Heart left ventricle (tissue), 16 donors: ENCODE results near the gene RACGAP1. TPM values are rescaled to one million over a fixed set of nuclear protein-coding genes. Genes with fewer than 3 reads are reported as not detected.
"Not testable (repeated sequence)": the region's sequence is repeated elsewhere in the genome, so short reads cannot be mapped to it uniquely, and the experiment has no call there.

Experiments used
- ATAC-seq, 4 donors: fragments of 200-7000 bp; cut with Tn5 transposase; one replicate each; pipeline ENCODE4 v1.9.1; 2020 to 2022; ENCODE audit warnings: moderate library complexity in 4 of 4, mild to moderate bottlenecking in 3 of 4, moderate number of reproducible peaks in 1 of 4
- DNase-seq, 5 donors: peaks; one replicate each; pipeline ENCODE4 v3.0.0-alpha.2; 2020
- H3K27ac ChIP-seq, 12 donors: fragments of 200-600 bp; sonication (generic) in 4 of 12; one replicate each; pipeline versions ENCODE4 v1.5.0 to v1.8.0; 2016 to 2022; ENCODE audit warnings: mild to moderate bottlenecking in 2 of 12
- H3K27me3 ChIP-seq, 9 donors: fragments of 200-600 bp; sonication (generic) in 2 of 9; one replicate each; pipeline versions ENCODE4 v1.5.1 to v1.8.0; 2016 to 2022; ENCODE audit warnings: mild to moderate bottlenecking in 3 of 9
- H3K36me3 ChIP-seq, 9 donors: fragments of 200-600 bp; sonication (generic) in 2 of 9; one replicate each; pipeline versions ENCODE4 v1.5.0 to v1.8.0; 2018 to 2022; ENCODE audit warnings: mild to moderate bottlenecking in 2 of 9
- H3K4me1 ChIP-seq, 12 donors: fragments of 200-600 bp; sonication (generic) in 4 of 12; one replicate each; pipeline versions ENCODE4 v1.5.0 to v1.8.0; 2016 to 2022; ENCODE audit warnings: mild to moderate bottlenecking in 3 of 12
- H3K4me3 ChIP-seq, 12 donors: fragments of 200-600 bp; sonication (generic) in 4 of 12; one replicate each; pipeline versions ENCODE4 v1.5.0 to v1.8.0; 2017 to 2022; ENCODE audit warnings: mild to moderate bottlenecking in 9 of 12, moderate library complexity in 4 of 12
- H3K9me3 ChIP-seq, 12 donors: fragments of 200-600 bp; sonication (generic) in 4 of 12; one replicate each; pipeline versions ENCODE4 v1.5.0 to v1.8.0; 2016 to 2022; ENCODE audit warnings: mild to moderate bottlenecking in 1 of 12
- POLR2A ChIP-seq, 2 donors: fragments of 450-650 bp; IDR thresholded peaks; one replicate each; pipeline ENCODE4 v1.6.1; 2017; ENCODE audit warnings: antibody characterized with exemption in 2 of 2, mild to moderate bottlenecking in 2 of 2, moderate library complexity in 2 of 2
- WGBS, 4 donors: extraction: QIAGEN DNeasy Blood & Tissue Kit in 2 of 4; methylation state at CpG; one replicate each; pipeline versions ENCODE4 v1.1.5 to v1.1.7; 2013 to 2018; 5-methylcytosine and 5-hydroxymethylcytosine counted together
- intact Hi-C, 10 donors: fragments of 100-400 bp; cut with DNase I; formaldehyde crosslinking; loops; one replicate each; pipeline versions ENCODE4 v1.11.1 to v1.14.2; 2022
- polyA plus RNA-seq, 2 donors: library from polyadenylated mRNA; stranded (reverse); fragments of 200-250 nt; gene quantifications; one replicate each; pipeline ENCODE4 v1.2.3, GENCODE V29; 2013
- total RNA-seq, 9 donors: library from RNA; depleted of rRNA in 2 of 9; stranded (reverse); fragments of >200 nt in 2 of 9; fragmentation: NEBNext Ultra II Directional in 3 of 9; extraction: Animal tissue kit (Norgen Biotek cat#: 25700) in 3 of 9; gene quantifications; one replicate each; pipeline versions ENCODE4 v1.1.0 to v1.2.4, GENCODE V29; 2016 to 2023
- TF ChIP-seq, protein P1 (sequence below), 12 donors: fragments of 200-600 bp; sonication (generic) in 4 of 12; IDR thresholded peaks; one replicate each; pipeline versions ENCODE4 v1.5.0 to v1.8.0; 2018 to 2022; ENCODE audit warnings: antibody characterized with exemption in 12 of 12, mild to moderate bottlenecking in 5 of 12
- donor health status: ischemic (EF 13 %, LVEDD 7.1; RV severe dilation, severe dysfunction).
- donor health status: healthy with polysubstance abuse.
- donor health status: DM: no; HTN: yes; CAD: no.
- donor health status: DM: no; HTN: no; CAD: no.
- donor health status: ischemic (EF 25% LVEDD 6.9; RV normal size, moderate dysfunction).
- donor health status: ischemic (EF 25% LVEDD 5.7; RV mildly dilated, moderate dysfunction).
- donor health status: healthy.
- donor health status: DM: yes; HTN: yes; CAD: no.
- donor health status: ischemic (EF 35%, LVEDD 5.7; RV mildly dilated, moderate dysfunction).
- donor health status: nonischemic (EF 11% LVEDD 7.7; RV severe dilation, severe dysfunction).
- donor health status: DM: yes; HTN: yes; CAD: no.
- donor health status: PGD.
- donor health status: ischemic (EF 29% LVEDD 5.4; RV normal size, mild dysfunction).
- donor health status: nonischemic (EF 23%, LVEDD 6.1; RV moderate dilation, normal function).

Gene RACGAP1
- total and polyA plus RNA-seq, 11 donors, result 0.91 to 17.8 (median 5.2) TPM

DNA sequence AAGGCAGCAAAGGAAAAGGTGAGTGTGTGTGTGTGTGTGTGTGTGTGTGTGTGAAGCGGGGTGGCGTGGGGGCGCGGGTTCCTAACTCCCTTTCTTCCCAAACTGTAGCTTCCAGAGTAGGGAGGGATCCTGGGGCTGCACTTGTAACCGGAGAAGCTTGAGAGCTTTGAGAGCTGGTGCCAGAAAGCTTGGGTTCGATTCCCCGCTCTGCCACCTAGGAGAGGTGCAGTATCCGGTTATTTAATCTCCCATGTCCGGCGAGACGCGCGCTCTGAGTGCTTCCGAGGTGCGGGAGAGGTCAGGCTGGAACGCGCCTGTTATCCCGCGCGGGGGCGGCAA, 7.2 kb upstream of the RACGAP1 start:
- H3K4me1 ChIP-seq, result peaks cover 0 to 8% (median 0%) of the 10 kb centered on the region in 12 donors
- DNase-seq (no peak), ATAC-seq (no peak)
- peak overlapping the region in 10 of 12 donors; percentile 16 to 59 (median 38) for H3K4me3 ChIP-seq
- peaks cover 0 to 24% (median 7%) of the 10 kb centered on the region in 9 donors for H3K27me3 ChIP-seq
- TF ChIP-seq, protein P1, sequence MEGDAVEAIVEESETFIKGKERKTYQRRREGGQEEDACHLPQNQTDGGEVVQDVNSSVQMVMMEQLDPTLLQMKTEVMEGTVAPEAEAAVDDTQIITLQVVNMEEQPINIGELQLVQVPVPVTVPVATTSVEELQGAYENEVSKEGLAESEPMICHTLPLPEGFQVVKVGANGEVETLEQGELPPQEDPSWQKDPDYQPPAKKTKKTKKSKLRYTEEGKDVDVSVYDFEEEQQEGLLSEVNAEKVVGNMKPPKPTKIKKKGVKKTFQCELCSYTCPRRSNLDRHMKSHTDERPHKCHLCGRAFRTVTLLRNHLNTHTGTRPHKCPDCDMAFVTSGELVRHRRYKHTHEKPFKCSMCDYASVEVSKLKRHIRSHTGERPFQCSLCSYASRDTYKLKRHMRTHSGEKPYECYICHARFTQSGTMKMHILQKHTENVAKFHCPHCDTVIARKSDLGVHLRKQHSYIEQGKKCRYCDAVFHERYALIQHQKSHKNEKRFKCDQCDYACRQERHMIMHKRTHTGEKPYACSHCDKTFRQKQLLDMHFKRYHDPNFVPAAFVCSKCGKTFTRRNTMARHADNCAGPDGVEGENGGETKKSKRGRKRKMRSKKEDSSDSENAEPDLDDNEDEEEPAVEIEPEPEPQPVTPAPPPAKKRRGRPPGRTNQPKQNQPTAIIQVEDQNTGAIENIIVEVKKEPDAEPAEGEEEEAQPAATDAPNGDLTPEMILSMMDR (IDR thresholded peaks at IDR 0.05), result no peak
- TF ChIP-seq POLR2A (IDR thresholded peaks at IDR 0.05), result no peak
- H3K9me3 ChIP-seq, result no peaks in the 10 kb centered on the region
- H3K27ac ChIP-seq, result peak overlapping the region in 1 of 12 donors; percentile 82
- 20 to 31% (median 21%) methylated on average over 13 to 21 of the region's 21 CpGs for WGBS, 4 donors
- intact Hi-C loops, result no loop called here
- H3K36me3 ChIP-seq, result no peaks in the 10 kb centered on the region

DNA sequence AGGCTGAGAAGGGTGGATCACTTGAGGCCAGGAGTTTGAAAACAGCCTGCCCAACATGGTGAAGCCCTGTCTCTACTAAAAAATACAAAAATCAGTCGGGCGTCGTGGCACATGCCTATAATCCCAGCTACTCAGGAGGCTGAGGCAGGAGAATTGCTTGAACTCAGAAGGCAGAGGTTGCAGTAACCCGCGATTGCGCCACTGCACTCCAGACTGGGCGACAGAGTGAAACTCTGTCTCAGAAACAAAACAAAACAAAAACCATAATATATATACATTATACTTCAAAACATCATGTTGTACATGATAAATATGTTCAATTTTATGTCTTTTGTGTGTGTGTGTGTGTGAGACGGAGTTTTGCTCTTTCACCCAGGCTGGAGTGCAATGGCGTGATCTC, 5.2 kb upstream of the RACGAP1 start:
- Histone ChIP-seq H3K27me3 (peaks cover 0 to 24% (median 7%) of the 10 kb centered on the region in 9 donors), H3K4me1 (peaks cover 0 to 13% (median 0%) of the 10 kb centered on the region in 12 donors)
- ATAC-seq, H3K27ac ChIP-seq, H3K36me3 ChIP-seq, H3K4me3 ChIP-seq, H3K9me3 ChIP-seq, intact Hi-C loops, DNase-seq: not testable (repeated sequence)
- 87 to 94% (median 90%) methylated on average over 9 of the region's 9 CpGs for WGBS, 4 donors

DNA sequence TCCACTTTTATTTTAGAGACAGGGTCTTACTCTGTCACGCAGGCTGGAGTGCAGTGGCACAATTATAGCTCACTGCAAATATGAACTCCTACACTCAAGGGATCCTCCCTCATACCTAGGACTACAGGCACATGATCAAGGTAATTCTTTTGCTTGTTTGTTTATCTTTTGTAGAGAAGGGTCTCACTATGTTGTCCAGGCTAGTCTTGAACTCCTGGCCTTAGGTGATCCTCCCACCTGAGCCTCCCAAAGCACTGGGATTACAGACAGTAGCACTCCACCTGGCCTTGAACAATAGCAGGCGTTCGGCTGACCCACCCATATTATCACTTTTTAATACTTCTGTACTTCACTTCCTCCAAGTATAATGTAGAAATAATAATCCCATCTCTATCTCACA, 1.4 kb upstream of the RACGAP1 start:
- Histone ChIP-seq H3K27ac (no peak overlapping the region), H3K36me3 (no peaks in the 10 kb centered on the region), H3K9me3 (no peaks in the 10 kb centered on the region), H3K27me3 (peaks cover 0 to under 1% (median 0%) of the 10 kb centered on the region in 9 donors), H3K4me1 (peaks cover 0 to 23% (median 3%) of the 10 kb centered on the region in 12 donors), H3K4me3 (no peak overlapping the region)
- intact Hi-C loops, result no loop called here
- TF ChIP-seq, protein P1 (IDR thresholded peaks at IDR 0.05), result no peak
- no peak for TF ChIP-seq POLR2A (IDR thresholded peaks at IDR 0.05)
- DNase-seq (no peak), ATAC-seq (no peak)
- WGBS, 4 donors, result 84 to 93% (median 90%) methylated on average over 3 of the region's 3 CpGs

DNA sequence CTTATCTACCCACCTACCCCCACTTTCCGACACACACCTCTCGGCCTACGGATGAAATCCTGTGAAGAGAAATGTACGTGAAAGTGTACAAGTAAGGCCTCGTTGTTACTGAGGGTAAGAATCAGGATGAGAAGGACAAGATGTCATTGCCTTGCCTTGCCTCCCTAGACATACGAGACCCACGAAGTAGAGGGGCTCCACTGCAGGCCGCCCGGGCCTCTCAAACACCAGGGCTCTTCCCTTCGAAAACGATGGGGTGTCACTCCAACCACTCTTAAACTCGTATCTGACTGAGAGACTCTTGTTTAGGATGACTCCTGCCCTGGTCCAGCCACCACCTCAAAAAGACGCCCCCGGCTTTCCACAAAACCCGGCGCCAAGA, 498 bp downstream of the RACGAP1 start:
- DNase-seq (no peak), ATAC-seq (peak in 1 of 4 donors; percentile 2)
- WGBS, 4 donors, result 2 to 4% (median 2%) methylated on average over 15 to 16 of the region's 16 CpGs
- Histone ChIP-seq H3K9me3 (no peaks in the 10 kb centered on the region), H3K27ac (peak overlapping the region in 6 of 12 donors; percentile 18 to 75 (median 56)), H3K4me1 (peaks cover 0 to 23% (median 3%) of the 10 kb centered on the region in 12 donors), H3K27me3 (no peaks in the 10 kb centered on the region), H3K4me3 (peak overlapping the region; percentile 45 to 88 (median 65)), H3K36me3 (no peaks in the 10 kb centered on the region)
- TF ChIP-seq POLR2A (IDR thresholded peaks at IDR 0.05), result no peak
- TF ChIP-seq, protein P1 (IDR thresholded peaks at IDR 0.05), result no peak
- intact Hi-C loops, result no loop called here

DNA sequence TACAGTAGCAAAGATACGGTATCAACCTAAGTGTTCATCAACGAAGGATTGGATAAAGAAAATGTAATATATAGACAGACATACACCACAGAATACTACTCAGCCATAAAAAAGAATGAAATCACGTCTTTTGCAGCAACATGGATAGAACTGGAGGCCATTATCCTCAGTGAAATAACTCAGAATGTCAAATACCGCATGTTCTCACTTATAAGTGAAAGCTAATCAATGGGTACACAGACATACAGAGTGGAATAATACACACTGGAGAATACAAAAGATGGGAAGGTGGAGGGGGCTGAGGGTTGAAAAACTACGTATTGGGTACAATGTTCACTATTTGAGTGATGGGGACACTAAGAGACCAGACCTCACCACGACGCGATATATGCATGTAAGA, 1.1 kb downstream of the RACGAP1 start:
- Histone ChIP-seq H3K36me3 (no peaks in the 10 kb centered on the region), H3K4me3 (peak overlapping the region in 3 of 12 donors; percentile 69 to 88 (median 72)), H3K27me3 (no peaks in the 10 kb centered on the region), H3K4me1 (peaks cover 0 to 23% (median 3%) of the 10 kb centered on the region in 12 donors), H3K9me3 (no peaks in the 10 kb centered on the region), H3K27ac (no peak overlapping the region)
- WGBS, 4 donors, result 74 to 83% (median 80%) methylated on average over 8 of the region's 8 CpGs
- TF ChIP-seq, protein P1 (IDR thresholded peaks at IDR 0.05), result no peak
- TF ChIP-seq POLR2A (IDR thresholded peaks at IDR 0.05), result no peak
- DNase-seq (no peak), ATAC-seq (no peak)
- intact Hi-C loops, result no loop called here
